Thyroid gland (tissue), 4 donors: ENCODE results near the gene MYMX.

ENCODE experiments used
- CTCF ChIP-seq, 6 experiments: fragments of 200-600 bp in 3 of 6; fragments of 450-650 bp in 3 of 6; sonication (generic) in 3 of 6; IDR thresholded peaks; one replicate each; pipeline ENCODE4 v1.5.1; 2016 to 2019; ENCODE audit warnings: antibody characterized with exemption in 6 of 6, mild to moderate bottlenecking in 2 of 6, inconsistent platforms in 1 of 6, moderate library complexity in 1 of 6
- POLR2A ChIP-seq, 2 donors: fragments of 450-650 bp; IDR thresholded peaks; one replicate each; pipeline ENCODE4 v1.6.1; 2017; ENCODE audit warnings: antibody characterized with exemption in 2 of 2, mild to moderate bottlenecking in 2 of 2, moderate library complexity in 1 of 2

GRCh38 chr6:44167567-44167966 lies 49.2 kb upstream of the MYMX start:
- TF ChIP-seq CTCF (IDR thresholded peaks at IDR 0.05) (no peak), POLR2A (IDR thresholded peaks at IDR 0.05) (no peak)
